RCC 7860 (cell line): ENCODE data around the gene AGAP3.

ENCODE experiments used
- DNase-seq: peaks from one replicate; pipeline ENCODE4 v3.0.0-alpha.2; 2015; ENCODE audit warnings: low spot score
- FAIRE-seq: peaks from 2 replicates; lab custom pipeline; 2012; peaks lifted over from hg19 to GRCh38; lab: Jason Lieb, UNC

Gene AGAP3

GRCh38 chr7:151121380-151122170 is 35.3 kb downstream of the AGAP3 start:
- FAIRE-seq, result no peak
- no peak for DNase-seq

GRCh38 chr7:151122276-151122675 is 36.0 kb downstream of the AGAP3 start:
- DNase-seq (no peak), FAIRE-seq (no peak)

DNA sequence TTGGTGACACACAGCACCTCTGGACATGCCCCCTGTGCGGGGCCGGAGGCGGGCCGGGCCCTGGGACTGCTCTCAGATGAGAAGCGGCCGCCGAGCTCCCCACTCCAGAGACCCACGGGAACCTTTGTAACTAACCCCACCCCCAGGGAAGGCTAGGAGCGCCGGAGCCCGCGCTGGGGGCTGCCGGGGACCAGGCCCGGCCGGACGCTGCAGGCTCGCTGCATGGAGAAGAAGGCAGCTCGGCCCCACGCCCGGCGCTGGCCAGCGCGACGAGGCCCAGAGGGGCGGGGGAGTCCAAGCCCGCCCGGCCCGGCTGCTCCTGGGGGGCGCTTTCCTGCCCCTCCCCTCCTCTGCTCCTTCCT is 36.5 kb downstream of the AGAP3 start:
- DNase-seq (no peak), FAIRE-seq (no peak)

DNA sequence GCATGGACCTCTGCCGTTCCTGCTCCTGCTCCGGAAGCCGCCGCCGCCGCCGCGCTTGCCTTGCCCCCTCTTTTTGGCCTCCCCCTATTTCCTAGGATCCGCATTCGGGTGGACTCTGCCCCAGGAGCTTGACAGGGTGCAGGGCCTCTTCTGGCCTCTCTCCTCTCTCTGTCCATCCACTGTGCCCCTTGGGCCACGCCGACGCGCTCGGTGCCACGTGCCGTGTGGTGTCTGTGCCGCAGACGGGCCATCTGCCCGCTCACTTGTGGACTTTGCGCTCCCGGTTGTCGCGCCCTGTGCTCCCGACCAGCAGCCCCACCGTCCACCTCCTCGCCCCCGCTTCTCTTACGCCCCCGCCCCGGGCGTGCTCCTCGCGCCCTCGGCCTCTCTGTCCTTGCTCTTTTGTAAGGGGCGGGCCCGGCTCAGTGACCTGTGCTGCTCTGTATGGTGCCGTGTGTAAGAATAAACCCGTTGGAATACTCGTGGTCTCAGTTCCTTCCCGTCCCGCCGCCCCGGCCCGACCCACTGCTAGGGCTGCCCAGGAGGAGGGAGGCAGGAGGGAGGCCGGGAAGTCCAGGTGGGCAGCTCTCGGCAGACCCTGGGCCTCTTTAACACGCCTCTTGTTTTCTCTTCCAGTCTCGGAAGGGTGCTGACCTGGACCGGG is 37.0 kb downstream of the AGAP3 start:
- DNase-seq (no peak), FAIRE-seq (no peak)

DNA sequence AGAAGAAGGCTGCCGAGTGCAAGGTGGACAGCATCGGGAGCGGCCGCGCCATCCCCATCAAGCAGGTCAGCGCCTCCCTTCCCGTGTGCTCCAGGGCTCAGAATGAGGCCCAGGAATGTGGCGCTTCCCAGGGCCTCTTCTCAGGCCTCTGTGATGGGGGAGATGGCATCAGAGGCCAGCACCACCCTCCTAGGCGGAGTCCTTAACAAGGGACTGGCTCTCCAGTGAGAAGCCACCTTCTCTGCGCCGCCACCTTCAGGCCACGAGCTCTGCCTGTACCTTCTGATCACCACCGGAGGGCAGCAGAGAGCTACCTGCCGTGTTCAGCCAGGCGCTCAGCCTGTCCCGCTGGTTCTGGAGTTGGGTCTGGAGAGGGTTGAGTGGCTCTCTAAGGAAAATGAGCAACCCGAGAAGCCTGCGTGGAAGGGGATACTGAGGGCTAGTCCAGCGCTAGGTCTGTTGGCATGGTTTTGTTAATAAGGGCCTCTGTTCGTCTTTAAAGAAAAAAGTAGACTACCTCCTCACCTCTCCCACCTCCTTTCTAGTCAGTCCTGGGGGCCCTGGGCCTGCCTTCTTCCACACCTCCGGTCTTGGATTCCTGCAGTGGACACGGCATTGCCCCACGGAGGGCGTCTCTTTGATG is 37.7 kb downstream of the AGAP3 start:
- DNase-seq (peak; percentile 83), FAIRE-seq (peak; percentile 32)

- no peak for FAIRE-seq
- DNase-seq, result no peak
These were observed 38.2 kb downstream of the AGAP3 start for GRCh38 chr7:151124481-151124880.

DNA sequence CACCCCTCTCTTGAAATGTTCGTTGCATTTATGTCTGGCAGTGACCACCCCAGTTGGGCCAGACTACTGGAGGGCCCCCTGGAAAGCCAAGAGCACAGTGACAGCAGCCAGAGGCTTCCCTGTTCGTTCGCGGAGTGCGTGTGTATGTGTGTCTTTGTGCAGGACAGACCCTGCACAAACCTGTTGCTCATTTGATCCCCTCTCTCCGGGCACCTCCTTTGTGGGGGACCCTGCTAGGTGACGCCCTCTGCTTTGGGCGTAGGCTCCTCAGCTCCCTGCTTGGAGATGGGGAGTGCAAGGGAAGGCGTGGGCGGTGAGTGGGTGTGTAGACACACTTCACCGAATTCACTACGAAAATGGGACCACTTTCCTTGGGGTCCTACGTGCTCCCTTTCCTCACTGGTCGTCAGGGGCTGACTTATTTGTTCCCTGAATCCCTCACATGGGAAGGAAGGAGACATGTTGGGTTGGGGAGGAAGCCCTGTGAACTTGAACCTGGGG is 38.7 kb downstream of the AGAP3 start:
- DNase-seq, result no peak
- no peak for FAIRE-seq

GRCh38 chr7:151125470-151125845 is 39.2 kb downstream of the AGAP3 start:
- FAIRE-seq, result no peak
- no peak for DNase-seq

- no peak for FAIRE-seq
- no peak for DNase-seq
These were observed 39.7 kb downstream of the AGAP3 start for GRCh38 chr7:151125846-151126481.

DNA sequence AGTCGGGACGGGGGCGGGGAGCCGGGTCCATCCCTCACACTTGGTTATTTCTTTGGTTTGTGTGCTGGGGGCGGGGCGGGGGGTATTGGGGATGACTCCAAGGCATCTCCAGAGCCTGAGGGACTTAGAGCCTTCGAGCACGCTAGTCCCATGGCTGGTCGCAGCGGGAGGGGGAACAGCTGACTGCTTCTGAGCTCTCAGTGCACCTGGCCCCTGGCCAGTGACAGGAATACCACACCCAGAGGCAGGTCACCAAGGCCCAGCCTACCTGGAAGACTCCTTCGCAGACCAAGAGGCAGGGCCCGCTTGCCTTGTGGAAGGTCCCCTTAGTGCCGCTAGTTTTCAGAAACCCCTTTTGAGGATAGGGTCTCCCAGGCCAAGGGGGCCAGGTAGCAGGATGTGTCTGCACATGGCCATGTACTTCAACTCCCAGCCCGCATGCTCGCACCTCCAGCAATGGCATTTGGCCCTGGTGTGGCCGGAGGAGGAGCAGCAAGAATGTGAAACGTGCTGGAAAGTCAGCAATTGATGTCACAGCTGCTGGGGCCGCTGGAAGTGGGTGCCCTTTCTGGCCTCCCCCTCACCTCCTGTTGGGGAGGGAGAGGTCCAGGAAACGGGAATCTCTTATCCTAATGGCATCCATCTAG is 40.3 kb downstream of the AGAP3 start:
- DNase-seq (no peak), FAIRE-seq (no peak)

DNA sequence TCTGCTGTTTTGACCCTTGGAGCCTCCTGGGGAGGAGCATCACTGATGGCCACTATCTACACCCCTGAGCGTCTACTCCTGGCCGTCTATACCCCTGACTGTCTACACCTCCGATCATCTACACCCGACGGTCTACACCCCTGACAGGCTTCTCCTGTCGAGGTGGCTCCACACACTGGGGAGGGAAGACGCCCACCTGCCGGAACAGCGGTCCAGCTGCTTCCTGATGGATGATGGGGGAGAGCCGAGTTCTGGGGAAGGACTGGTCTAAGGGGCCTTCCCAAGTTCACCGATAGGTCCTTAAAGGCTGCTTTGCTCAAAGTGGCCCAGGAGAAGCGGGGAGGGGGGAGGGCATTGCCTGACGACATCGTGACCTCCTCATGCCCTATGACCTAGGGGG is 41.9 kb downstream of the AGAP3 start:
- DNase-seq (no peak), FAIRE-seq (no peak)

DNA sequence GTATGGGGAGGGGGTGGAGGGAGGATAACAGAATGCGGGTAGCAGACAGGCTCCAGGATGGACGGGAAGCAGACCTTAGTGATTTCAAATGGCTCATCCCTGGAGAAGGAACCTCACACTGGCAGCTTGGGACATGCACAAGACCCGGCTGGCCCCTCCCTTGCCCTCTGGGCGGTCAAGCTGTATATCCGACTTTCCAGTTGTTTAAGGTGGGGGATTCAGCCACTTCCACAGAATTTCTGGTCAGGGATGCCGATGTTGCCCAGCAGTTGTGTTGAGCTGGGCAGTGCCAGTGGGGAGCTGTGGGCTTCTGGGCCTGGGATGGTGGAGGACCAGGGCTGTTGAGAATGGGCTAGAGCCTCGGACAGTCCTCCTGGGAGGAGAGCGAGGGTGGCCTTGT is 42.4 kb downstream of the AGAP3 start:
- DNase-seq (no peak), FAIRE-seq (no peak)

DNA sequence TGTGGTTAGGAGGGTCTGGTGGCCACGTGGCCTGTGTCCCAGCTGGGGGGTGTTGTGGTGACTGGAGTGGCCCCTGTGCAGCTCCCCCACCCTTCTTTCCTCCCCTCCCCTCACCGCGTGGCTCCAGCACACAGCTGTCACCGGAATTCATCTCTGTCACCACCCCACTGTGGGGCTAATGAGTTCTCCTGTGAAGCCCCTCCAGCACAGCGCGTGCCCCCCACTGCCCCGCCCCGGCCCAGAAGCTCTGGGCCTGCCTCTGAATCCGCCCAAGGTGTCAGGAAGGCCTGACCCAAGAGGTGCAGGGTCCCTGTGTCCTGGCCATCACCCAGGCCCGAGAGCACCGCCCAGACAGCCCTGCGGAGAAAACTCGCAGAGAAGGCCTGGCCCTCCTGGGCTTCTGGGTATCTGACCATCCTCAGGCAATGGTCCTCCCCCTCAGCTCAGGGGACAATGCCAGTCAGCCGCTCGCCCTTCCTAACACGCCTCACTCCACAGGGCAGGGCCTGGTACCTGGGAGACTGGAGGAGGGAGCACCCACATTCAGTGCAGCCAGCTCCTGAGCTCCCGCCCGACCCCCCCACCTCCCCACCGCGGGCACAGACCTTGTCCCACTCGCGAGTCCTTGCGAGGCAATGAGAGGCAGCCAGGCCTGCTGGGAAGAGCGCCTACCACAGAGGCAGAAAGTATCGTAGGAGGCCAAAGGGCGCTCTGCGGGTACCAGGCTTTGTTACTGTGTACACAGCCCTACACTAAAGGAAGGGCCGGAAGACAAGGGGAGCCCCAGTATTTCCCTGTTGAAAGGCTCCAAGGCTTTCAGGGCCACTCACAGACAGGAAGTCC is 43.1 kb downstream of the AGAP3 start:
- FAIRE-seq, result no peak

GRCh38 chr7:151129960-151130591 is 43.8 kb downstream of the AGAP3 start:
- FAIRE-seq, result no peak
- no peak for DNase-seq

More for the DNA sequence above, 43.1 kb downstream of the AGAP3 start:
- DNase-seq, result no peak

- DNase-seq, result no peak
- FAIRE-seq, result no peak
These were observed 44.5 kb downstream of the AGAP3 start for GRCh38 chr7:151130741-151131157.

DNA sequence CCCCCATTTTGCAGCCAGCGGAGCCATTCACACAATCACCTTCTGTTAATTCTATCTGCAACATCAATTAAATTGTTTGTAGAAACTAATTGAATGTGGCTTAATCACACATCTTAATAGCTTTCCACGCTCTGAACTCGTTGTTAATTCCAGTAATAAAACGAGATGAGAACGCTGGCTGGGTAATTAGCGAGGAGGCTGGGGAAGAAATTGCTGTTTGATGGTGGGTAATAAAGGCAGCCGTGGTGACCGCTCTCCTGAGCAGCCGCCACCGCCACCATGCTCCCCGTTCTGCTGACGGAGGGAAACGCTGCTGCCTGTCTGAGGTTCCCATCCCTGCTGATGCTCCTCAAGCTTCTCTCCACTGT is 44.9 kb downstream of the AGAP3 start:
- DNase-seq (no peak), FAIRE-seq (no peak)

- DNase-seq, result no peak
- FAIRE-seq, result no peak
These were observed 45.5 kb downstream of the AGAP3 start for GRCh38 chr7:151131592-151132293.

DNA sequence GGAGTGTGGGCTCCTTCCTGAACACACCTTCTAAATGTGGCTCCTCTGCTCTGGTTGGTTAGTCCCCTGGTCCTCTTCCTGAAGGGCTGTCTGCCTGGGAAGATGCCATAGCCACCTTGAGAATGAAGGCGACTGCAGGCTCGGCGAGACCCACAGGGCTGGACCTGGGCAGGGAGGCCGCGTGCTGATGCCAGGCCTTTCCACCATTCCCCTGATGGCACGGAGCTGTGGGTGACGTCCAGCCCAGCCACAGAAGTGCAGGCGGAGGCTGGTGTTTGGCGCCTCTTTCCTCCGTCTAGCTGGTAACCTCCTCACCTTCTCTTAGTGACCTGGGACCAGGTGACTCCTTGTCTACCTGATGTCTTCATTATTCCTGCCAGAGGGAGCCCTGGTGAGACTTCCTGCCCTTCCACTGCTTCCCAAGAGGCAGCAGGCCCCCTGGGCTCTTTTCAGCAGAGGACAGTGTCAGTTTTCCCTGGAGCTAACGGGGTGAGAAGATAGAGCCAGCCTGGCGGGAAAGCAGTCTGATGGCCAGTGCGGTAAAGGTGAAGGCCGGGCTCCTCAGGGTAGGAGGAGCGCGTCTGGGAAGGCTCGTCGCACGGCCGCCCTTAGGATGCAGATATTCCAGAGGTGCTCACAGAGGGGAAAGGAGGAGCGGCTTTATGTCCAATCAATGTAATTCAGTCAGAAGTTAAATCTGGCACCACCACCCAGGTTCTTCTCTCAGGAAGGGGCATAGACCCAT is 46.4 kb downstream of the AGAP3 start:
- no peak for DNase-seq
- FAIRE-seq, result no peak
